PC-9 (cell line): ENCODE measurements around the gene FYN. TPM values are rescaled to one million over a fixed set of nuclear protein-coding genes. Genes with fewer than 3 reads are reported as not detected.

Source experiments
- BruUV-seq: library from RNA; stranded (reverse); fragments of 400-500 nt; replicated peaks from 2 replicates; lab custom pipeline; 2021; lab: Mats Ljungman, UMichigan
- CTCF ChIA-PET: fragments of 300-600 bp; sonication (Branson Sonifier 250); formaldehyde crosslinking; loops from one replicate; lab custom pipeline; 2022; ENCODE audit warnings: antibody characterized with exemption; lab: Charles Lee
- POLR2A ChIA-PET: fragments of 300-600 bp; sonication (Branson Sonifier 250); formaldehyde crosslinking; loops from one replicate; lab custom pipeline; 2022; ENCODE audit warnings: antibody characterized with exemption; ENCODE audit not compliant: unreplicated experiment; lab: Charles Lee
- DNase-seq, 2 experiments: peaks; one replicate each; pipeline versions ENCODE4 v3.0.0 to v3.0.0-alpha.2; 2015 to 2022; ENCODE audit warnings: mixed read lengths in 1 of 2
- H2AFZ ChIP-seq: fragments of 200-600 bp; sonication (generic); 2 replicates; pipeline ENCODE4 v1.8.1; 2017; ENCODE audit warnings: antibody characterized with exemption
- H3F3A ChIP-seq: fragments of 200-600 bp; sonication (generic); 2 replicates; pipeline ENCODE4 v1.8.1; 2017; ENCODE audit warnings: antibody characterized with exemption, mild to moderate bottlenecking, low read depth; ENCODE audit not compliant: insufficient read depth
- H3K27ac ChIP-seq: fragments of 200-600 bp; sonication (generic); 2 replicates; pipeline ENCODE4 v1.6.1; 2016; ENCODE audit warnings: mixed run types
- H3K27me3 ChIP-seq: fragments of 200-600 bp; sonication (generic); 2 replicates; pipeline ENCODE4 v1.6.1; 2016; ENCODE audit warnings: low read depth, mixed run types; ENCODE audit not compliant: insufficient read depth
- H3K36me3 ChIP-seq: fragments of 200-600 bp; sonication (generic); 2 replicates; pipeline ENCODE4 v1.6.1; 2016; ENCODE audit warnings: low read depth, mixed run types
- H3K4me1 ChIP-seq: fragments of 200-600 bp; sonication (generic); replicated peaks from 2 replicates; pipeline ENCODE4 v1.6.1; 2016; ENCODE audit warnings: mixed run types; ENCODE audit not compliant: insufficient read depth
- H3K4me2 ChIP-seq: fragments of 200-600 bp; sonication (generic); 2 replicates; pipeline ENCODE4 v1.6.1; 2017; ENCODE audit warnings: mixed run types
- H3K4me3 ChIP-seq: fragments of 200-600 bp; sonication (generic); 2 replicates; pipeline ENCODE4 v1.6.1; 2016; ENCODE audit warnings: mixed run types
- H3K79me2 ChIP-seq: fragments of 200-600 bp; sonication (generic); 2 replicates; pipeline ENCODE4 v1.6.1; 2017; ENCODE audit warnings: low read depth, mixed run types
- H3K9me2 ChIP-seq: fragments of 200-600 bp; sonication (generic); 2 replicates; pipeline ENCODE4 v1.8.1; 2017; ENCODE audit warnings: mild to moderate bottlenecking; ENCODE audit not compliant: insufficient read depth
- H3K9me3 ChIP-seq: fragments of 200-600 bp; sonication (generic); 2 replicates; pipeline ENCODE4 v1.8.1; 2016; ENCODE audit warnings: low read depth; ENCODE audit not compliant: insufficient read depth
- H4K20me1 ChIP-seq: fragments of 200-600 bp; sonication (generic); 2 replicates; pipeline ENCODE4 v1.8.1; 2017; ENCODE audit not compliant: insufficient read depth
- EZH2 ChIP-seq: fragments of 200-600 bp; sonication (generic); IDR thresholded peaks from 2 replicates; pipeline ENCODE4 v1.8.0; 2017; ENCODE audit warnings: antibody characterized with exemption, low read depth
- intact Hi-C: fragments of 100-400 bp; cut with micrococcal nuclease; formaldehyde crosslinking; loops from one replicate; pipeline ENCODE4 v1.10.0; 2022; ENCODE audit not compliant: unreplicated experiment
- total RNA-seq: library from RNA; stranded (reverse); gene quantifications from 2 replicates; pipeline ENCODE4 v1.2.3, GENCODE V29; 2021
- TF ChIP-seq, protein P1 (sequence below): fragments of 200-600 bp; sonication (generic); conservative IDR thresholded peaks from 2 replicates; pipeline ENCODE4 v1.6.1; 2017; ENCODE audit warnings: mixed run types, antibody characterized with exemption, mild to moderate bottlenecking, moderate library complexity

Gene FYN
- total RNA-seq, 1 experiment from 2014 or later, result 53.3 TPM

DNA sequence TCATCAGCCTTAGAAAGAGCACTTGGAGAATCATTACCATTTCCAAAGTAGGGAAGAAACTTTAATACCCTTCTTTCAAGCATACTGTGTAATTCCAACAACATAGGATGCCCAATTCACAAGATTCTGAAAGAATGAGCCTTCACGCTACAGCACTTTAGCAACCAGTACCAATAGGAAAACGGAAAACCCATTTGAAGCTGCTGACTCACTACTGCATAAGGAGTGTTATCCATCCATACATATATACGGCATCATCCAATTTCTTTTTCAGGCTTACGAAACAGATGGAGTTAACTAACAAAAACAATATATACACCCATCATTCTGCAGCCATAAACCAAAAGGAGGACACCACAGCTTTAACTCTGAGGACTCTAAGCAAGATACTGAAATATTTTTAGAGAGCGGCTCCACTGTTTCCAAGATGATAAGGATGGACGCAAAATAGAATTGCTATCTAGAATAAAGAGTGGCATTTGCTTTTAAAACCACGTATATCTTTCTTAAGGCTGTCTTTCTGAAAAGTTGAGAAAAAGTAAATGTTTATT lies 24.9 kb downstream of the FYN start:
- no peak overlapping the region for H3K27ac ChIP-seq
- H3K79me2 ChIP-seq, result peaks cover 42% of the 10 kb centered on the region
- no peak overlapping the region for H3K4me2 ChIP-seq
- POLR2A ChIA-PET, result no interaction called here
- H3K27me3 ChIP-seq, result no peaks in the 10 kb centered on the region
- H3K9me2 ChIP-seq, result no peaks in the 10 kb centered on the region
- TF ChIP-seq, protein P1, sequence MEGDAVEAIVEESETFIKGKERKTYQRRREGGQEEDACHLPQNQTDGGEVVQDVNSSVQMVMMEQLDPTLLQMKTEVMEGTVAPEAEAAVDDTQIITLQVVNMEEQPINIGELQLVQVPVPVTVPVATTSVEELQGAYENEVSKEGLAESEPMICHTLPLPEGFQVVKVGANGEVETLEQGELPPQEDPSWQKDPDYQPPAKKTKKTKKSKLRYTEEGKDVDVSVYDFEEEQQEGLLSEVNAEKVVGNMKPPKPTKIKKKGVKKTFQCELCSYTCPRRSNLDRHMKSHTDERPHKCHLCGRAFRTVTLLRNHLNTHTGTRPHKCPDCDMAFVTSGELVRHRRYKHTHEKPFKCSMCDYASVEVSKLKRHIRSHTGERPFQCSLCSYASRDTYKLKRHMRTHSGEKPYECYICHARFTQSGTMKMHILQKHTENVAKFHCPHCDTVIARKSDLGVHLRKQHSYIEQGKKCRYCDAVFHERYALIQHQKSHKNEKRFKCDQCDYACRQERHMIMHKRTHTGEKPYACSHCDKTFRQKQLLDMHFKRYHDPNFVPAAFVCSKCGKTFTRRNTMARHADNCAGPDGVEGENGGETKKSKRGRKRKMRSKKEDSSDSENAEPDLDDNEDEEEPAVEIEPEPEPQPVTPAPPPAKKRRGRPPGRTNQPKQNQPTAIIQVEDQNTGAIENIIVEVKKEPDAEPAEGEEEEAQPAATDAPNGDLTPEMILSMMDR, result no peak
- no peak for TF ChIP-seq EZH2
- no peaks in the 10 kb centered on the region; the same call in 1 of the 2 replicates for H3K4me1 ChIP-seq
- H3K36me3 ChIP-seq, result no peaks in the 10 kb centered on the region
- no peak for DNase-seq
- H2AFZ ChIP-seq, result no peak overlapping the region
- H3K9me3 ChIP-seq, result no peaks in the 10 kb centered on the region
- peaks cover 3% of the 10 kb centered on the region for H4K20me1 ChIP-seq
- H3F3A ChIP-seq, result no peaks in the 10 kb centered on the region
- CTCF ChIA-PET, result interaction anchor here (0.6 kb wide), 1 partner anchor 34 kb away, joined by 3 read pairs; no protein-coding TSS in a partner anchor
- no TSS peak for BruUV-seq
- H3K4me3 ChIP-seq, result no peak overlapping the region
- intact Hi-C loops, result no loop called here

DNA sequence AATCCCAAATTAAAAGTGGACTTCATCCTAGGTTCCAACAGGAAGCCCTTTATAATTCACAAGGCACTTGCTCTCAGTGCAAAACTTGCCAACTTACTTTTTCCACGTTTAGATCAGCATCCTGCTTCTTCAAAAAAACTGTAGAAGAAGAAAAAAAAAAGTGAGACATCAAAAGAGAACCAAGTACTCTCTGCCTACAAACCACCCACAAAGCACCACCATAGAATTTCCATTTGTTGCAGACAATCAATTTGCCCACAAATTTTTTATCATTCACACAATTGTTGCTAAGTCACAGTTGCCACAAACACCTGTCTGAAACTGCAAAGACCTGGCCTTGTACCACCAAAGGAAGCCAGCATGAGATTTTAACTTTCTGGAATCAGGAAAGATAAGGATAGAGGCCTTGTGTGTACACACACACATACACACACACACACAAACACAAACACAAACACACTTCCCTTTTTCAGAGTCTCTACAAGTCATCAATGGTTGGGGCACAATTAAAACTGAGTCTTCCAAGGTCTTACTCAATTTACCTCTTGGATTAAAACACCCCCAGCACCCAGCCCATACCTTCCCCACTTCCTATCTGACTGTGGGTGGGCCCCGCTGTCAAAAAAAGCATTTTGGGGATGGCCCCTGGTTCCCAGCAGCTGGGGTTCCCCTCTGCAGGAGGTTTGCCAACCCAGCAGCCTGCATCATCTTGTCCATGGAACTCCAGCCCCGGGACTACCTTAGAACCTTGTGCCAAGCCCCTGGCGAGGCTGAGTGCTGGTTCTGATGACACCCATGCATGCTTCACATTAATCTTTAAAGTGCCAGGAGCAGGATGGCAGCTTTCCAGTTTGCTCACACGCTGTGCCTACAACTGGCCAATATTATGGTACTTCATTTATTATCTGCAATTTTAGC lies 26.5 kb downstream of the FYN start:
- no peaks in the 10 kb centered on the region for H3K9me3 ChIP-seq
- CTCF ChIA-PET, result no interaction called here
- POLR2A ChIA-PET, result no interaction called here
- H3K4me2 ChIP-seq, result no peak overlapping the region
- intact Hi-C loops, result no loop called here
- H3F3A ChIP-seq, result no peaks in the 10 kb centered on the region
- peaks cover 28% of the 10 kb centered on the region for H3K79me2 ChIP-seq
- H4K20me1 ChIP-seq, result peaks cover 3% of the 10 kb centered on the region
- no peaks in the 10 kb centered on the region for H3K9me2 ChIP-seq
- BruUV-seq, result no TSS peak
- no peak overlapping the region for H3K27ac ChIP-seq
- H3K4me1 ChIP-seq, result no peaks in the 10 kb centered on the region
- TF ChIP-seq EZH2, result no peak
- TF ChIP-seq, protein P1, result no peak
- no peak overlapping the region for H2AFZ ChIP-seq
- no peak for DNase-seq
- no peaks in the 10 kb centered on the region for H3K27me3 ChIP-seq
- no peak overlapping the region for H3K4me3 ChIP-seq
- H3K36me3 ChIP-seq, result no peaks in the 10 kb centered on the region

DNA sequence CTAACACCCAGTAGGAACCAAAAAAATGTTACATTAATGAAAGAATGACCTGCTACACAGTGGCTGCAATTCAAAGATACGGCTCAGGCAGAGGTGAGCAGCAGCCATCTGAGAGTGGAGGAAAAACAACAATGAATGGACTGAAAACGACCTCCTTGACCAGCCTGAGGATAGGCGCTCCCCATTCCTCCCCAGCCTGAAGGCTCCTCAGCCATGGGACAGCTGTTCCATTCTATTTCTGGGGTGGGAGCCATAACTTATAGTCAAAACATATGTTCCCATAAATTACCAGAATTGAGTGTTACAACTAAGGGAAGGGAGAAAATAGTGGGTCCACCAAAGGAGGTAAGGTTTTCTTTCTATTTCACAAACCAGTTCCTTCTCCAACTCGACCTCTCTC lies 27.2 kb downstream of the FYN start:
- no peak overlapping the region for H2AFZ ChIP-seq
- no peaks in the 10 kb centered on the region for H3F3A ChIP-seq
- H3K9me3 ChIP-seq, result no peaks in the 10 kb centered on the region
- no peaks in the 10 kb centered on the region for H3K27me3 ChIP-seq
- no peak overlapping the region for H3K4me2 ChIP-seq
- TF ChIP-seq EZH2, result no peak
- TF ChIP-seq, protein P1, result no peak
- no peaks in the 10 kb centered on the region for H3K36me3 ChIP-seq
- DNase-seq, result no peak
- CTCF ChIA-PET, result no interaction called here
- no peaks in the 10 kb centered on the region for H3K4me1 ChIP-seq
- H3K9me2 ChIP-seq, result no peaks in the 10 kb centered on the region
- H3K27ac ChIP-seq, result no peak overlapping the region
- BruUV-seq, result no TSS peak
- peaks cover 21% of the 10 kb centered on the region; the same call in 1 of the 2 replicates for H3K79me2 ChIP-seq
- no peak overlapping the region for H3K4me3 ChIP-seq
- H4K20me1 ChIP-seq, result peaks cover 3% of the 10 kb centered on the region
- POLR2A ChIA-PET, result no interaction called here
- intact Hi-C loops, result no loop called here
